ENCODE results near the gene PCSK6. TPM values are rescaled to one million over a fixed set of nuclear protein-coding genes. Genes with fewer than 3 reads are reported as not detected.
"Not testable (repeated sequence)": the region's sequence is repeated elsewhere in the genome, so short reads cannot be mapped to it uniquely, and the experiment has no call there.

Gene PCSK6
- total and polyA plus RNA-seq, 7 donors = 8.3 to 32.7 (median 13.3) TPM

GRCh38 chr15:101346928-101347327 is 142.6 kb downstream of the PCSK6 start:
- Histone ChIP-seq H3K9me3 (no peaks in the 10 kb centered on the region), H3K4me1 (no peaks in the 10 kb centered on the region), H3K36me3 (ENCODE audit: insufficient read depth in 1 of 2, low read depth in 1 of 2) (no peaks in the 10 kb centered on the region), H3K27ac (no peak overlapping the region), H3K27me3 (ENCODE audit: insufficient read depth in 3 of 3, low read length in 2 of 3) (no peaks in the 10 kb centered on the region), H3K4me3 (no peak overlapping the region)
- intact Hi-C loops (cut with DNase I) = no loop called here
- ATAC-seq (no peak), DNase-seq (no peak)
- no peak for TF ChIP-seq CTCF (IDR thresholded peaks at IDR 0.05)
- WGBS, 3 donors = 82 to 88% (median 88%) methylated on average over 5 of the region's 5 CpGs

- no peaks in the 10 kb centered on the region for H3K27me3 ChIP-seq (ENCODE audit: insufficient read depth in 3 of 3, low read length in 2 of 3)
- intact Hi-C loops (cut with DNase I) = no loop called here
- DNase-seq (no peak), ATAC-seq (no peak)
- no peaks in the 10 kb centered on the region for H3K9me3 ChIP-seq
- H3K4me1 ChIP-seq = no peaks in the 10 kb centered on the region
- no peaks in the 10 kb centered on the region for H3K36me3 ChIP-seq (ENCODE audit: insufficient read depth in 1 of 2, low read depth in 1 of 2)
- no peak overlapping the region for H3K27ac ChIP-seq
- no peak for TF ChIP-seq CTCF (IDR thresholded peaks at IDR 0.05)
- no peak overlapping the region for H3K4me3 ChIP-seq
These were observed 147.5 kb downstream of the PCSK6 start for GRCh38 chr15:101342056-101342455.

DNA sequence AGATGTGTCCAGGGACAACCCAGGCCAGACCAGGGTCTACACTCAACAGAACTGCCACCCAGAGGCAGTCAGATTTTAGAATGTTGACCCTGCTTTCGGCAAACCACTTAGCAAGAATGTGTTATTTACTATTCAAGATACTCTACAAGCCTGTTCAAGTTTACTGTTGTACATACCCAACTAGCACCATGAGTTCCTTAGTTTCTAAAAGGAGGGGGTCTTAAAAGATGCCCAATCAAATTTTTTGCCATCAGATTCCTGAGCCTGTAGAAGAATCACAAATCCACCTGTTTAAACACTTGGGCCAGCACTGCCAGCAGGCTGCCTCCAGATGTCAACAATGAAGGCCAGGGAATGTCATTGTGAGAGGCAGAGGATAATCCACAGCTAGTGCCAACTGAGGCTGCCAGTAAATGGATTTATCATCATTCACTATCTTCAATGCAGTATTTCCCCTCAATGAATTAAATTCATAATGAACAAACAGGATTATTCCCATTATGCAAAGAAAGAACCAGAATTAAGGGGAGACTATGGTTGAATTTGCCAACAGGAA is 150.9 kb downstream of the PCSK6 start:
- Histone ChIP-seq H3K4me1 (no peaks in the 10 kb centered on the region), H3K4me3 (no peak overlapping the region), H3K27ac (no peak overlapping the region), H3K27me3 (ENCODE audit: insufficient read depth in 3 of 3, low read length in 2 of 3) (no peaks in the 10 kb centered on the region), H3K36me3 (ENCODE audit: insufficient read depth in 1 of 2, low read depth in 1 of 2) (no peaks in the 10 kb centered on the region), H3K9me3 (no peaks in the 10 kb centered on the region)
- no peak for DNase-seq
- intact Hi-C loops (cut with DNase I) = no loop called here
- ATAC-seq = no peak
- TF ChIP-seq CTCF (IDR thresholded peaks at IDR 0.05) = no peak
- WGBS, 3 donors = 71 to 80% (median 78%) methylated on average over 1 of the region's 1 CpG

DNA sequence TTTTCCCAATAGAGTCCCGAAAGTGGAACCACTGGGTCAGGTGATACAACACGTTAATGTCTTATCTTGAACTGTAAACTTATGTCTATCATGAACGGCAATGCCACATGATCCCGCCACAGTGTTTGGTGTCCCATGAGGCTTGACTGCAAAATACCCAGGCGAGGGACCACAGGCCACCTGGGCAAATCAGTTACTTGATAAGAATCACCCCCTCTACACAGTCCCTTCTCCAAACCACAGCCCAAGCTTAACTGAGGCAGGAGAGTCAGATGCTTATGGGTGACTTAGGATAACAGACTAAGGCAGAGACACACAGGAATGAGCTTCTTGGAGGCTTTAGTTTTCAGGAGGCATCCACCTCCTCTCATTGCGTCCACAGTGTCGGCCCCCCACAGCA is 151.5 kb downstream of the PCSK6 start:
- ATAC-seq = no peak
- whole genome bisulfite sequencing, 3 donors = 80 to 88% (median 81%) methylated on average over 7 of the region's 7 CpGs
- no peaks in the 10 kb centered on the region for H3K4me1 ChIP-seq
- no peak for TF ChIP-seq CTCF (IDR thresholded peaks at IDR 0.05)
- DNase-seq = no peak
- intact Hi-C loops (cut with DNase I) = no loop called here
- no peak overlapping the region for H3K4me3 ChIP-seq
- no peaks in the 10 kb centered on the region for H3K27me3 ChIP-seq (ENCODE audit: insufficient read depth in 3 of 3, low read length in 2 of 3)
- H3K9me3 ChIP-seq = no peaks in the 10 kb centered on the region
- H3K36me3 ChIP-seq (ENCODE audit: insufficient read depth in 1 of 2, low read depth in 1 of 2) = no peaks in the 10 kb centered on the region
- H3K27ac ChIP-seq = no peak overlapping the region

- 71 to 86% (median 75%) methylated on average over 11 to 12 of the region's 16 CpGs for WGBS, 3 donors
These were observed 155.4 kb downstream of the PCSK6 start for GRCh38 chr15:101333907-101334789.

More at GRCh38 chr15:101333907-101334789, 155.4 kb downstream of the PCSK6 start:
- H3K27ac ChIP-seq; H3K27me3 ChIP-seq (ENCODE audit: insufficient read depth in 3 of 3, low read length in 2 of 3); intact Hi-C loops (cut with DNase I); DNase-seq; H3K9me3 ChIP-seq; H3K4me1 ChIP-seq; H3K4me3 ChIP-seq; ATAC-seq: not testable (repeated sequence)
- H3K36me3 ChIP-seq (ENCODE audit: insufficient read depth in 1 of 2, low read depth in 1 of 2) = peaks cover 0 to 13% of the 10 kb centered on the region in 2 donors
